ENCODE results near the gene PNLIPRP3.

DNA sequence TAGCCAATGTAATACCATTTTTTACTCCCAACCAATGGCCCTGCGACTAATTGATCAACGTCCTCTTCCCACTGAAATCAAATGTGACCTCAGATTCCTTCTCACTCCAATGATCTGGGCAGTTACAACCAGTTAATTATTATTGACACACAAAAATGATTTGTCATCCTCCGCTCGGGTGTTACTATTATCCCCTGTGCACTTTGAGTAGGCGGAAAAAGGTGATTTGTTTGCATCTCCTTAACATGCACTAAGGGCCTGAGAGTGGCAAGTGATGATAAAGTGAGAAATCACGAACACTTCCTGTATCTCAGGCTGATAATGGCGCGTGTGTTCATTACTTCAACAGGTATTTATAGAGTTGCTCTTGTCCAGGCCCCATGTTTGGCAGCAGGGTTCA, 77.1 kb downstream of the PNLIPRP3 start:
- no peak for TF ChIP-seq PBX3 (IDR thresholded peaks at IDR 0.05)
- no peak for TF ChIP-seq MEF2A (IDR thresholded peaks at IDR 0.05; ENCODE audit: borderline replicate concordance, low read depth)
- TF ChIP-seq CTCF (IDR thresholded peaks at IDR 0.05) = no peak
- no peak for TF ChIP-seq SMC3 (IDR thresholded peaks at IDR 0.05; ENCODE audit: low read depth, low read length)
- no peak for TF ChIP-seq EP300 (IDR thresholded peaks at IDR 0.05; ENCODE audit: borderline replicate concordance in 1 of 2, low read depth in 1 of 2, low read length in 1 of 2)
- no peak for TF ChIP-seq JUND (IDR thresholded peaks at IDR 0.05)
- no peak for TF ChIP-seq FOXJ3 (CRISPR knock-in tag; IDR thresholded peaks at IDR 0.05)
- TF ChIP-seq POLR2AphosphoS5 (IDR thresholded peaks at IDR 0.05; ENCODE audit: low read depth, low read length) = no peak
- TF ChIP-seq SIN3A (IDR thresholded peaks at IDR 0.05; ENCODE audit: borderline replicate concordance, low read depth, low read length) = no peak
- no peak for TF ChIP-seq EZH2phosphoT487 (IDR thresholded peaks at IDR 0.05; ENCODE audit: borderline replicate concordance, low read depth)
